ENCODE measurements around the gene SRGAP1. TPM values are rescaled to one million over a fixed set of nuclear protein-coding genes. Genes with fewer than 3 reads are reported as not detected.

The SRGAP1 gene
- total and polyA plus RNA-seq, 9 of the 15 experiments (the other 6 are each of a cell fraction or from before 2014, with no cell fraction given), result 0.01 to 0.13 (median 0.04) TPM; not detected in 3

GRCh38 chr12:64085996-64086395 lies 241.5 kb downstream of the SRGAP1 start (continued):
- TF ChIP-seq ZNF212 (CRISPR knock-in tag; IDR thresholded peaks at IDR 0.05) (no peak), PTRF (tag; IDR thresholded peaks at IDR 0.05) (no peak), KAT2B (IDR thresholded peaks at IDR 0.05; ENCODE audit: low read depth, low read length) (no peak), ZNF24 (IDR thresholded peaks at IDR 0.05) (no peak), CEBPB (tag; IDR thresholded peaks at IDR 0.05) (no peak), ZNF561 (CRISPR knock-in tag; conservative IDR thresholded peaks at IDR 0.05) (no peak), NFIC (IDR thresholded peaks at IDR 0.05) (no peak), SMC3 (conservative IDR thresholded peaks at IDR 0.05; ENCODE audit: insufficient read depth, low read depth, low read length) (no peak), DACH1 (IDR thresholded peaks at IDR 0.05; ENCODE audit: partially characterized antibody) (no peak), SRSF7 (optimal IDR thresholded peaks at IDR 0.05; ENCODE audit: low read depth, low read length) (no peak), MBD1 (CRISPR knock-in tag; IDR thresholded peaks at IDR 0.05) (no peak), EZH2 (IDR thresholded peaks at IDR 0.05; ENCODE audit: borderline replicate concordance, low read depth, low read length) (no peak), PREB (CRISPR knock-in tag; IDR thresholded peaks at IDR 0.05) (no peak), ZNF12 (CRISPR knock-in tag; IDR thresholded peaks at IDR 0.05) (no peak)

Data from K562 (cell line).